Esophagus squamous epithelium (tissue), 5 donors: ENCODE results near the gene HOXA4. TPM values are rescaled to one million over a fixed set of nuclear protein-coding genes. Genes with fewer than 3 reads are reported as not detected.

ENCODE experiments used
- DNase-seq: peaks from one replicate; lab custom pipeline; 2025; lab: John Stamatoyannopoulos, UW
- H3K27ac ChIP-seq, 4 donors: fragments of 200-600 bp; sonication (generic); one replicate each; pipeline ENCODE4 v1.5.1; 2016 to 2019; ENCODE audit warnings: mild to moderate bottlenecking in 1 of 4
- H3K27me3 ChIP-seq, 4 donors: fragments of 200-600 bp; sonication (generic); 1 replicate in 3 of 4; 2 replicates in 1 of 4; pipeline versions ENCODE4 v1.5.1 to v1.6.0; 2017 to 2021; ENCODE audit warnings: antibody characterized with exemption in 1 of 4
- H3K36me3 ChIP-seq, 3 donors: fragments of 200-600 bp; sonication (generic); one replicate each; pipeline ENCODE4 v1.5.1; 2016 to 2019
- H3K4me1 ChIP-seq, 3 donors: fragments of 200-600 bp; sonication (generic); one replicate each; pipeline ENCODE4 v1.5.1; 2017 to 2019
- H3K4me3 ChIP-seq, 4 donors: fragments of 200-600 bp; sonication (generic); 1 replicate in 3 of 4; 2 replicates in 1 of 4; pipeline ENCODE4 v1.5.1; 2016 to 2019; ENCODE audit warnings: mild to moderate bottlenecking in 2 of 4, moderate library complexity in 1 of 4
- H3K9me3 ChIP-seq, 3 donors: fragments of 200-600 bp; sonication (generic); one replicate each; pipeline ENCODE4 v1.5.1; 2016 to 2019
- POLR2A ChIP-seq, 4 donors: fragments of 450-650 bp; IDR thresholded peaks; one replicate each; pipeline ENCODE4 v1.6.1; 2017; ENCODE audit warnings: antibody characterized with exemption in 4 of 4, mild to moderate bottlenecking in 4 of 4, moderate library complexity in 3 of 4
- WGBS, 2 donors: methylation state at CpG; one replicate each; pipeline ENCODE4 v1.1.5; 2018; 5-methylcytosine and 5-hydroxymethylcytosine counted together
- intact Hi-C: fragments of 100-400 bp; cut with DNase I; formaldehyde crosslinking; loops from one replicate; pipeline ENCODE4 v1.15.0; 2022
- total RNA-seq, 4 donors: library from RNA; depleted of rRNA; stranded (reverse); fragments of >200 nt; gene quantifications; one replicate each; pipeline ENCODE4 v1.1.0, GENCODE V29; 2016
- TF ChIP-seq, protein P1 (sequence below), 6 experiments: fragments of 450-650 bp in 4 of 6; fragments of 200-600 bp in 2 of 6; sonication (generic) in 2 of 6; IDR thresholded peaks; one replicate each; pipeline ENCODE4 v1.5.1; 2016 to 2019; ENCODE audit warnings: antibody characterized with exemption in 6 of 6, mild to moderate bottlenecking in 4 of 6, moderate library complexity in 4 of 6
- donor health status: DM: yes; HTN: yes; CAD: no.

The HOXA4 gene
- total RNA-seq, 4 donors from 2014 or later: 2.9 to 6.7 (median 4.1) TPM

DNA sequence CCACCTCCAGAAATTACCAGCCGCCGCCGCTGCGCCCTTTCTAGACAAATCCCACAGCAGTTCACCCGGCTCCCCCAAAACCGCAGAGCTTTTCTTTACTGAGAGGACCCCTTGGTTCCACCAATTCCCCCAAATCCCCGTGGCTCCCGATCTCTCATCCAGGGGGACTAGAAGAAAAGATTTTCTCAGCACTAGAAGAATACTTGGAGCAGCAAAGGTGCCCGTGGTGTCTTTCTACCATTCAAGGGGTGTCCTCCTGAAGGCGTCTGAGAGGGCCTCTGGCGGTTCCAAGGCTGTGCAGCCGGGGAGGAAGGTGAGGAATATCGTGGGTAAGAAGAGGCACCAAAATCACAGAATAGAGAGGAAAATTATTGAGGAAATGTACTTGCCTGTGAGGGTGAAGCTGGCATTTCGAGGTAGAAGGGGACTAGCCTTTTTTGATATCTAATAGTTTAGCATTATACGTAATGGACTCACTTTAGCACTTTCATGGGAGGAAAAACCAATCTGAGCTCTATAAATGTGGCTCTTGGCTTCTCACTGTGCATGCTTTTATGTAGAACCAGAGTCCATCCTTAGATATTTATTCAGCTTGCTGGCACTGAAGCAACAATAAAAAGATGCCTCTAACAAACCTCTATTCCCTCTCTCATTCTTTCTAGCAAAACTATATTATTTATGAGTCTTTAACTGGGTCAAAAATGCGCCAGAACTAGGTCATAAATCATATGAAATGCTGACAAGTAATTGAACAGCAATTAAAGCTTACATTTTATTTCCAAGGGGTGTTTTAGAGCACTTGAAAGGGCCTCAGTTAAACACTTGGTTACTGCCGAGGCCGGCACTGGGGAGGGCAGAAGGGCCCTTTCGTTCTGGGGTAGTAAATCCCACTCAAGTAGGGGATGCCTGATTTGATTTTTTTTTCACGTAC lies 14.3 kb downstream of the HOXA4 start:
- no peaks in the 10 kb centered on the region for H3K9me3 ChIP-seq
- intact Hi-C loops: no loop called here
- no peaks in the 10 kb centered on the region for H3K36me3 ChIP-seq
- peak overlapping the region; percentile 70 to 91 (median 78) for H3K4me3 ChIP-seq
- peaks cover 28 to 74% (median 43%) of the 10 kb centered on the region in 3 donors for H3K4me1 ChIP-seq
- no peak for DNase-seq
- WGBS, 2 donors: 22 to 24% methylated on average over 20 of the region's 20 CpGs
- no peak for TF ChIP-seq POLR2A (IDR thresholded peaks at IDR 0.05)
- TF ChIP-seq, protein P1, sequence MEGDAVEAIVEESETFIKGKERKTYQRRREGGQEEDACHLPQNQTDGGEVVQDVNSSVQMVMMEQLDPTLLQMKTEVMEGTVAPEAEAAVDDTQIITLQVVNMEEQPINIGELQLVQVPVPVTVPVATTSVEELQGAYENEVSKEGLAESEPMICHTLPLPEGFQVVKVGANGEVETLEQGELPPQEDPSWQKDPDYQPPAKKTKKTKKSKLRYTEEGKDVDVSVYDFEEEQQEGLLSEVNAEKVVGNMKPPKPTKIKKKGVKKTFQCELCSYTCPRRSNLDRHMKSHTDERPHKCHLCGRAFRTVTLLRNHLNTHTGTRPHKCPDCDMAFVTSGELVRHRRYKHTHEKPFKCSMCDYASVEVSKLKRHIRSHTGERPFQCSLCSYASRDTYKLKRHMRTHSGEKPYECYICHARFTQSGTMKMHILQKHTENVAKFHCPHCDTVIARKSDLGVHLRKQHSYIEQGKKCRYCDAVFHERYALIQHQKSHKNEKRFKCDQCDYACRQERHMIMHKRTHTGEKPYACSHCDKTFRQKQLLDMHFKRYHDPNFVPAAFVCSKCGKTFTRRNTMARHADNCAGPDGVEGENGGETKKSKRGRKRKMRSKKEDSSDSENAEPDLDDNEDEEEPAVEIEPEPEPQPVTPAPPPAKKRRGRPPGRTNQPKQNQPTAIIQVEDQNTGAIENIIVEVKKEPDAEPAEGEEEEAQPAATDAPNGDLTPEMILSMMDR (IDR thresholded peaks at IDR 0.05): no peak
- H3K27me3 ChIP-seq: no peaks in the 10 kb centered on the region
- peak overlapping the region; percentile 96 to 99 (median 99) for H3K27ac ChIP-seq

DNA sequence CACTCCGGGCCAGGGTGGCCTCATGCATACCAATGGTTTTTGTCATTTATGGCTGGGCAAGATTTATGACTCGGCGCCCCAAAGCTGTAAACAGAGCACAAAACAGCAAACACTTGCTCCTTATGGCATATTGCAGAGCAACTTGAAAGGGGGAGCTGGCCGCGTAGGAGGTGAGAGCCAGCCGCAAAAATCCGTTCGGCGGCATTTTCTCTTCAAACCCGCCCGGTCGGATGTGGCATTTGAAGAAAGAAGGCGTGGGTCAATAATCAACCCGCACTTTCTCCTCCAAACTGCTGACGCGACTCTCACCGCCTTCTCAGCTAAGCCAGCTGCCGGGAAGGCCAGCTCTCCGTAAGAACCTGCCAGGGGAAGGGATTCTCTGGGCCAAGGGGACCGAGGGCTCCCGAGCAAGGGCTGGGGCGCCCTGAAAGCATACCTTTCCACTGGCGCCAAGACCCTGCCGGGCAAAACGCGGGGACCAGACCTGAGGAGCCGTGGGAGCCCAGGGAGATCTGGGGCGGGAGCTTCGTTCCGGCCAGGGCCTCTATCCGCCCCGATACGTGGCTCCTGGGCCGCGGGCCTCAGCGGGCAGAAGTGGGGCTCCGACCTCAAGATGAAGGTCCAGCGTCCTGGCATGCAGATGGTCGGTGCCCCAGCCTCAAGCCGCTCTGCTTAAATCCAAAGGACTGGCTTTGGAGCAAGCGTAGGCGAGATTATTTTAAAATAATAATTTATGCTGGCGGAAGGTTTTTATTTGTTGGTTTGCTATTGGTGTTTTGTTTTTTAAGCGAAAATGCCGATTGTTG lies 15.1 kb downstream of the HOXA4 start:
- peaks cover 25 to 74% (median 47%) of the 10 kb centered on the region in 3 donors for H3K4me1 ChIP-seq
- H3K27ac ChIP-seq: peak overlapping the region; percentile 96 to 99 (median 99)
- H3K27me3 ChIP-seq: no peaks in the 10 kb centered on the region
- DNase-seq: no peak
- no peaks in the 10 kb centered on the region for H3K36me3 ChIP-seq
- WGBS, 2 donors: 30 to 32% methylated on average over 20 to 32 of the region's 45 CpGs
- TF ChIP-seq POLR2A (IDR thresholded peaks at IDR 0.05): peak in 2 of 4 donors; percentile 36 to 65
- TF ChIP-seq, protein P1 (IDR thresholded peaks at IDR 0.05): no peak
- no peaks in the 10 kb centered on the region for H3K9me3 ChIP-seq
- peak overlapping the region; percentile 70 to 91 (median 78) for H3K4me3 ChIP-seq
- intact Hi-C loops: no loop called here

DNA sequence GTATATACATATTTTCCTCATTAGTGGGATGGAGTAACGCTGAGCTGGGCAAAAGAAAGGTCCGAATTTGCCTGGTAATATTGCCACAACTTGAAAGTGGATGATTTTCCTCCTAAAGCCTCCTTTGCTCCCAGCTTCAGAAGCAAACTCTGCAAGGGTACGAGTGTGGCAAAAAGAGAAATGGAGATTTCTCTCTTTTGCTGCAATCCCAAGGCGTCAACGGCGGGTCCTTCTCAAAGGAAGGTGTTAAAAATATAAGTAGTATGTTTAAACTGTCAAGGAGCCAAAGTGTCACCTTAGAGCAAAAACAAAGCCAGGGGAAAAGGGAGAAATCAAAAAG lies 15.7 kb downstream of the HOXA4 start:
- H3K4me1 ChIP-seq: peaks cover 28 to 74% (median 47%) of the 10 kb centered on the region in 3 donors
- 27 to 29% methylated on average over 6 of the region's 6 CpGs for WGBS, 2 donors
- no peaks in the 10 kb centered on the region for H3K27me3 ChIP-seq
- no peak for DNase-seq
- TF ChIP-seq POLR2A (IDR thresholded peaks at IDR 0.05): no peak
- TF ChIP-seq, protein P1 (IDR thresholded peaks at IDR 0.05): no peak
- no peaks in the 10 kb centered on the region for H3K9me3 ChIP-seq
- H3K36me3 ChIP-seq: no peaks in the 10 kb centered on the region
- peak overlapping the region; percentile 70 to 91 (median 78) for H3K4me3 ChIP-seq
- peak overlapping the region; percentile 96 to 99 (median 99) for H3K27ac ChIP-seq
- intact Hi-C loops: no loop called here

DNA sequence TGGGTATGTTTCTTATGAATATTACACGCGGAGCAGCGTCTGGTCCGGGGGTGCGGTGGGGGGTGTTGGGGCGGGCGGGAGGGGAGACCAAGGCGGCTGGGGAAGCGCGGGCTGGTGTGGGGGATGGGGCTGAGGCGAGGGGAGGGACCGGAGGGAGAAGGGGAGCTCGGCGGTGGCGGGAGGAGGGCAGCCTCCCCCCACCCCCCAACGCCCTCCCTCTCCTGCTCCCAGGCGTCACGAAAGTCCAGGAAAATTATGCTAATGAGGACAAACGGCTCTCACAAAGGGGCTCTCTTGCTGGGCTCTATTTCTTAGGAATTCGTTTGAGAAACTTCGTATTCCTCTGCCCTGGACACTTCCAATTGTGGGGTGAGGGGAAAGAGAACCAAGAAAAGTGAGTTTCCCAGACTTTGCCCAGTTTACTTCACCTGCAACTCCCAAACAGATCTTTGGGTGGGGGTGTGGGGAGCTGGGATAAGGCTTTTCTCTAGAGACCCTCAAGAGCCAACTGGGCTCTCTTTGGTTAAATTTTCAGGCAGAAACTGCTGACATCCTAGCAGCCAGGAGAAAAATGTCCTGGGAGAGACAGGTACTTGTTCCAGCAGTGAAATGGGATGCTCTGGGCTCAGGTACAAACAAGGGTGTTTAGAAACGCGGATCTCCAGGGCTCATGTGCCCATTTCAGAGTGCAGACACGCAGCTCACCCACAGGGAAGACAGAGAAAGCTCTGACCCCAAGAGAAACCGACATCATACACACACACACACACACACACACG lies 16.4 kb downstream of the HOXA4 start:
- Histone ChIP-seq H3K27me3 (no peaks in the 10 kb centered on the region), H3K4me1 (peaks cover 22 to 74% (median 48%) of the 10 kb centered on the region in 3 donors)
- intact Hi-C loops: no loop called here

More for the DNA sequence above, 16.4 kb downstream of the HOXA4 start:
- DNase-seq: no peak
- Histone ChIP-seq H3K4me3 (peak overlapping the region; percentile 70 to 91 (median 78)), H3K36me3 (no peaks in the 10 kb centered on the region), H3K9me3 (no peaks in the 10 kb centered on the region), H3K27ac (peak overlapping the region; percentile 96 to 99 (median 99))
- 8 to 12% methylated on average over 7 of the region's 26 CpGs for WGBS, 2 donors
- TF ChIP-seq, protein P1 (IDR thresholded peaks at IDR 0.05): no peak
- peak in 1 of 4 donors; percentile 21 for TF ChIP-seq POLR2A (IDR thresholded peaks at IDR 0.05)
